OCI-M2 (cell line): Measurements from ENCODE around the gene FOXA1.
"Not testable (repeated sequence)": the region's sequence is repeated elsewhere in the genome, so short reads cannot be mapped to it uniquely, and the experiment has no call there.

Experiments used
- DNase-seq: peaks from one replicate; lab custom pipeline; 2025; ENCODE audit not compliant: unreplicated experiment; lab: John Stamatoyannopoulos, UW

The FOXA1 gene

GRCh38 chr14:37558740-37559139 is 36.3 kb downstream of the FOXA1 start:
- no peak for DNase-seq

- not testable (repeated sequence) for DNase-seq
These were observed 39.5 kb downstream of the FOXA1 start for GRCh38 chr14:37555596-37555995.

GRCh38 chr14:37553935-37554550 is 41.0 kb downstream of the FOXA1 start:
- DNase-seq, result no peak

- no peak for DNase-seq
These were observed 43.9 kb downstream of the FOXA1 start for GRCh38 chr14:37551119-37551518.

DNA sequence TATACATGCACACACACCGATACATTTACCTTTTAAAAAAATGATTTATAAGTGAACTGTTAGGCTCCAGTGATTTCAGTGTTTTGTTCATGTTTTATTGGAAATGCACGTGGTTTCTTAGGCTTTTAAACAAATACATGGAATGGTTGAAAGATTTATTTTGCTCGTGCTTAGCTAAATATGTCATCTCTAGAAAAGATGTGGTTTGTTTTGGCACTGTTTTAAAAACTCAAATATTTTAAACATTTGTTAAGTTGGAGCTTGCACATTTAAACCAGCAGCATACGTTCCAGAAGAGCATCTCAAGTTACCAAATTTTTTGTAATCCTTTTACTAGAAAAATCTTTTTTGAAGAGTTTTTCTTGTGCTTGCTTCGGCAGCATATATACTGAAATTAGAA is 44.5 kb downstream of the FOXA1 start:
- no peak for DNase-seq

- DNase-seq, result no peak
These were observed 48.2 kb downstream of the FOXA1 start for GRCh38 chr14:37546621-37547447.

GRCh38 chr14:37545174-37545573 is 49.9 kb downstream of the FOXA1 start:
- no peak for DNase-seq

DNA sequence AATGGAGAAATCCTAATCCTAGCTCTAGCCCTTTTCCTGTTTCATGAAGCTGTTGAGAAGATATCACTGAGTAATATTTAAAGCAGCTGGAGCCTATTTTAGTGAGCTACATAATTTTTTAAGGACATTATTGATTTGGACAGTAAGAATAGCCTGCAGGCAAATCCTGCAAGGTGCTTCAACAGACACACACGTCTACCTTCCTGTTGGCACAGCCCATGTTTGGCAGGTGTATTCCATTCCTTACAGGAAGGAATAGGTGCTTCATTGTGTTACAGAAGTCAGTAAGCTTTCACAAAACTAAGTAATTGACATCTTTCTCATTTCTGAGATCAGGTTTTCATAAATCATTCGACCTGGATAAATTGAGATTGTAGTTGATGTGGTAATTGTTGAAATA is 50.6 kb downstream of the FOXA1 start:
- no peak for DNase-seq

DNA sequence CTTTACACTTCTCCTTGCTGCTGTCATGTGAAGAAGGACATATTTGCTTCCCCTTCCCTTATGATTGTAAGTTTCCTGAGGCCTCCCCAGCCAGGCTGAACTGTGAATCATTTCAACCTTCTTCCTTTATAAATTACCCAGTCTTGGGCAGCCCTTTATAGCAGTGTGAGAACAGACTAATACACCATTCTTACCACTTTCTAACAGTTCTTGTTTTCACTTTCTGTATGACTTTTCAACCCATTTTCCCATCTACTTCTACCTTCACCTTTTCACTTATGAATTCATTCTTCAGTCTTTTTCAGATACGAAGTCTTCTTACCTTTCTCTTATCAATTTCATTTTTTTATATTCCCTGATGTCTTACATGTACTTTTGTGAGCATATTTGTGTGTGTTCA is 55.1 kb downstream of the FOXA1 start:
- DNase-seq, result no peak
